Kidney capillary endothelial cell (primary cell): ENCODE measurements around the gene LGMN.

Experiments used
- DNase-seq: peaks from one replicate; pipeline ENCODE4 v3.0.0-alpha.2; 2018; ENCODE audit warnings: low spot score

LGMN gene

DNA sequence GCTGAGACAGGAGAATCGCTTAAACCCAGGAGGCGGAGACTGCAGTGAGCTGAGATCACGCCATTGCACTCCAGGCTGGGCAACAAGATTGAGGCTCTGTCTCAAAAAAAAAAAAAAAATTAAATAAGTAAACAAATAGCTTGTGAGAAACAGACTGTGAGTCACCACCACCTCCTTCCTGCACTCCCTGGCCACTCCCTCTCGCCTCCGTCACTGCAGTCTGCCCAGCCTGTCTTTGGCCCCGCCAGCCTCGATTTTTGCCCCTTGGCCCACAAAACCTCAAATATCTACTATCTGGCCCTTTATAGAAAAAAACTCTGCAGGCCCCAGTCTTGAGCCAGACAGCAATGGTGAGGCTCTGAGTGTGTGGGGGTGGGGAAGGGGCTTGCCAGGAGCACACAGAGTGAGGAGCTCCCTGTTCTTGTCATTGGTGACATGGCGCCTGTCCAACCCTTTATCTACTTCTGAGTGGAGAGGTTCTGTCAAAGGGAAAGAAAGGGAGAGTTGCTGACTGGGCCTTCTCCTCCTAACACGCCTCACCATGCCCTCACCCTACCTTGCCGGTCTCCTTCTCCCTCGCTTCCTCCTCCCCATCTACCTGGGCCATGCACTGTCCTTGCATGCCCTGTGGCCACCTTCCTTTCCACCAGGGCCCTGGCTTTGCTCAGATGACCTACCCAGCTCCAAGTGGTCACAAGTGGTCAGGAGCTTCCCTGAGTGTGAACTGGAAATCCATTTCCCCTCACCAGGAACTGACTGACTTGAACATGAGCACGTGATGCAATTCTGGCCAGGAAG lies 22.1 kb downstream of the LGMN start:
- DNase-seq = peak; percentile 87

DNA sequence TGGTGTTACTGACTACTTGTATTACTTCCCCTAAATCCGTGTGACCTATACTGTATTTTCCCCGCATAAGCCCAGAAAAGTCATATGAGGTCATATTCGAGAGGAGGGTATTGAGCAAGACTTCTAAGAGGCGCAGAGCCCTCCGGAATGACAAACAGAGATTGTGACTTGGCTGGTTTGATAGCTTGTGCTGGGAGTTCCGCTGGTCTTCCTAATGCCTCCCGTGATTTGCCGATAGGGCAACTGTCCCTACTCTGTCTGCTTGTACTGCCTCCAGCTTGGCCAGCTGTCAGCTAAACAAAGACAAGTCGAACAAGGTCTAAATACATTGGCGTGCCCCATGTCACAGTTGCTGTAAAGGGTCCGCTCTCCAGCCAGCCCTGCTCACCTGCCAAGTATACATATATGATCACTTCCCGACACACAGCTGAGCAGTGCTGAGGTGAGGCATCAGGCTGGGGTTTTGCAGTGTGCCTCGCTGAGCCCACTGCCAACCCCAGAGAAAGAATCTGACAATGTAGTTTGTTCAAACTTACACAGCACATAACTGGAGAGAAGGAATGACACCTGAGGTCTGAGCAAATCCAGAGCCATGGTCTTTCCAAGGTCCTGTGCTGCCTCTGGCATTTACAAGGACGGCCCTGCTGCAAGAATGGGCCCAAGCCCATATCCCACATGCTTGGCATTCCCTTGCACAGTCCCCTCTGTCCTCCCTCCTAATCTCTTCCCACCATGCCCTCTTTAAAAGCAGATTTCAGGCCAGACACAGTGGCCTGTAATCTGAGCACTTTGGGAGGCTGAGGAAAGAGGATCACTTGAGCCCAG lies 23.7 kb downstream of the LGMN start:
- DNase-seq = no peak

DNA sequence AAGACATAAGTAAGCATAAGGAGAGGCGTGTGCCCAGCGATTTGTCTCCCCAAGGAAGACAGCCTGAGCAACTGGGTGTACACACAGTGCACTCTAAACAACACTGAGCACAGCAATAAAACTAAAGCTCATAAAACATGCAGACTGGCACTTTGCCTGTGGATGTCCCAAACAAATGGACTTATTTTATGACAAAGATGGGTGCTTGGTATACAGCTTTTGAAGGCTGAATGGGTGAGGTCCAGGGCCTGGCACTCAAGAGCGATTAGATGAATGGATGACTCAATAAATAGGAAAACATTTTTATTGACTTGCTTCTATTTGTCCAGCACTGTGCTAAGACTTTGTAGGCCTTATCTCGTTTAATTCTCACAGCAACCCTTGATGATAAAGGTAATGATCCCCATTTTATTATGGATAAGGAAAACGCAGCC lies 28.5 kb downstream of the LGMN start:
- DNase-seq = no peak

DNA sequence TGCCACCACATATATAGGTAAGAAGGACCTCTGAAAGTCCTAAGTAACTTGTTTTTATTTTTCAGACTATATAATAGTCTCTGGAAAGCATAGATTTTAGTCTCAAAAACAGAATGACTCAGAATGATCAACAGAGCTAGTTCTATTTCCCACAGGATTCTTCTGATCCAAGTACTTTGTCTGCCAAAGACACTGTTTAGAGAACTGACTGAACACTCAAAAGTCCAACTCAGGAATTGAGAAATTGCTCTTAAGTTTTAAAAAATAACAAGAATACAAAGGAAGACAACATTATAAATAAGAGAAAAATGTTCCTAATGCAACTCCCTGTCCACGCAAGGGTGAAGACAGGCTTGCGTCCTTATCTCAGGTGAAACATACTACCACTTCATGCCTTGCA lies 29.0 kb downstream of the LGMN start:
- DNase-seq = no peak

DNA sequence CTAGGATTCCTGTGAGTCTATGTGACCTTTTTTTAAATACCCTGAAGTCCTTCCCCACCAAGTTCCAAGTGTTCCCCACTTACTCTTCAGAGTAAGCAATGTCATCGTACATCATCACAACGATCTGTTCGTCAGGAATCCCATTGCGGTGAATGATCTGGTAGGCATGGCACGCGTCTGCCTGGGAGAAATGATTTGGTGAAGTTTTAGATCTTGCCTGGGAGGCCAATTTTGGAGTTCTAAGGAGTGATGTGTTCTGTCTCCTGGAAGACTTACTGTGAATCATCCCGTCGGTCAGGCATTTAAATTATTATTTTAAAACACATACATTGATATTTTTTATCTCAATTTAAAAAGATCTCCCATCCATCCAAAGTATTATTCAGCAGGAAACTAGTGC lies 29.8 kb downstream of the LGMN start:
- DNase-seq = no peak

DNA sequence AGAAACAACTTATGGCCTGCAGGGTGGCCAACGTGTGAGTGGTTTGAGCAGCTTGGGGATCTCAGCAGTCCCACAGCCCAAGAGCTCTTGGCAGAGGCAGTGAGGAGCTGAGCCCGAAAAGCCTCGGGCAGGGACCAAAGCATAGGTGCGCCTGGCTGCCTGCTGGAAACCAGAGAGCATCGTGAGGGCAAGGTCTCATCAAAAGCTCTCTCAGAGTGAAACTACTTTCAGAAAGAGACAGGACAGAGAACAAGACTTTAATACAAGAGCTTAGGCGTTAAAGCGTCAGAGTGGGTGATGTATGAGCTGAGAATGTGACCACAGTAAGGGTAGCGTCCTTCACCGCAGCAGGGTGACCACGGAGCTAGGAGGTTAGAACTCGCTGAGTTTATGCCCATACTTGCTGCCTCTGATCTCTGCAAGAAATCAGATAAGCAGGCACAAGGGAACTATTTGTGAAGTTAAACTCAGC lies 30.8 kb downstream of the LGMN start:
- no peak for DNase-seq

DNA sequence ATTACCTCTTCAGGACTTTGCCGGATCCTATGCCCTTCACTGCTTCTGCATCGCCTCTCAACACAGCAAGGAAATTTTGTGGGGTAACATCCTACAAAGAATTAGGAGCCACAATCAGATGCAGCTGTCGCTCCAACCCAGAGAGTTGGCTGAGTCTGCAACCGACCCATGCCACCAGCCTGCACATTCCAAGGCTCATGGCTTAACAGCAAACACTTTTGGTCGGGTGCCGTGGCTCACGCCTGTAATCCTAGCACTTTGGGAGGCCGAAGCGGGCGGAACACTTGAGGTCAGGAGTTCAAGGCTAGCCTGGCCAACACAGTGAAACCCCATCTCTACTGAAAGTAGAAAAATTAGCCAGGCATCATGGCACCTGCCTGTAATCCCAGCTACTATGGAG lies 32.3 kb downstream of the LGMN start:
- DNase-seq = no peak

DNA sequence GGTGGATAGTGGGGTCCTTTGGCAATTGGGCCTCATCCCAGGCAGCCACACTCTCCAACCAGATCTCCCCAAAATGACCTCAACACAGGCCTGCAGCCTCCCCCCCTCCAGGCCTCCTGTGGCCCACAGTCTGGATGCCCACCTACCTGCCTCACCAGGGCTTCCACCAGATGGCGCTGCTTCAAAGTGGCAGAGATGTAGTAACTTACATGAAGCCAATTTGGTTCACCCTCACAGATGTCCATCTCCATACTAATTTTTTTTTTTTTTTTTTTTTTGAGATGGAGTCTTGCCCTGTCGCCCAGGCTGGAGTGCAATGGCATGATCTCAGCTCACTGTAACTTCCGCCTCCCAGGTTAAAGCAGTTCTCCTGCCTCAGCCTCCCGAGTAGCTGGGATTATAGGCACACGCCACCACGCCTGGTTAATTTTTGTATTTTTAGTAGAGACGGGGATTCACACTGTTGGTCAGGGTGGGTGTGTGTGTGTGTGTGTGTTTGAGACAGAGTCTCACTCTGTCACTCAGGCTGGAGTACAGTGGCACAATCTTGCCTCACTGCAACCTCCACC lies 33.6 kb downstream of the LGMN start:
- peak; percentile 57 for DNase-seq

DNA sequence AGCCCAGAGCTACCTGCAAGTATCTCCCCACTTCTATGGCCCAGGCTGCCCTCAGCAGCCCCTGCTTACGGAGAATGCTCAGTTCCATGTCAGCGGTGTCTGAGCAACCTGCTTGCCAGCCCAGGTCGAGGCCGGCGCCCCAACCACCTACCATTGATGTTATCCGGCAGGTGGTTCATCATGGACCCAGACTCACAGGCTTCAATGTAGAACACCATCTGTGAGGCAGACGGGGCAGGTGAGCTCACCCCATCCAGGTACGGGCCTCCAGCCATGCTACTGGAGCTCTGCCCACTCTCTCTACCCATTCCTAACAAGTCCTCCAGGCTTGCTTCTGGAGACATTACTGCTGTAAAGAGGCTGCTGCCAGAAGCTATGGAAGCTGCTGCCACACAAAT lies 35.8 kb downstream of the LGMN start:
- DNase-seq = no peak

DNA sequence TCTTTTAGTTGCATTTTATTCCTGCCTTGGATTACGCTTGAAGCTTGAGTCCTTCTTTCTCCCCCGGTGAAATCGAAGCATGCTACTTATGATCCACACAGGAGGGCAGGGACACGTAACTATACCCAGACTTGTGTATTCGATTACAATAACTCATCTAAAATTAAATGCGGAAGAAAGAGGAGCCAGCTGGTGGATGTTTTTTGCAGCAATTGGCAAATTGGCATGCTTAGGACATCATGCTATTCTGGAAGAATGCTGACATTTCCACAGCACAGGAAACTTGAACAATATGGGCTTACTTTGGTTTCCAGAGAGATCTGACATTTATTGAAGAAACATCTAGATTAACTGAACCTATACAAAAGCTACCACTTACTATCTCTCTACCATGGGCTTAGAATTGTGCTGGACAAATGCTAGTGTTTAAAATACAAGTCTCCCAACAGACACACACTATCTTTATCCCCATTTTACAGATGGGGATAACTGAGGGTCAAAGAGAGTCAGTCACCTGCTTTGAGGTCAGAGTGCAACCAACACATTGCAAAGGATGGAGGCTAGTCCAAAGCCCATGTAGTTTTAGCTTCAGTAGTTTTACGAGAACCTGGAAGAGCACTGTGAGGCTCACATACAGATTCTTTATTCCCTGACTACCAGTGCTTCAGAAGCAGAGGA lies 36.3 kb downstream of the LGMN start:
- DNase-seq = no peak

DNA sequence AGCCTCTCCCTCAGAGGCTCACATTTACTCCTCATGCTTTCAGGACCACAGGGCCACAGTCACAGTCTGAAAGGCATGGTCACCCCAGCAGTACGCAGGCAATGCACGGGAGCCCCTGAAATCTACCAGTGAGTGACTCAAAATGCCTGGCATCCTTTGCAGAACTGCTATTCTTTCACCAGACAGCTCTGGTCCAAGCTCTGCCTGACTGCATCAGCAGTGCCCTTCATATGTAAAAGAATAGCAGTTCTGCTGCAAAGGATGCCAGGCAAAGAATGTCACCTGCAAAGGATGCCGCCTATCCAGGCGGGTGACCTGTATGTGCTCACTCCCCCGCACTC lies 38.5 kb downstream of the LGMN start:
- DNase-seq = no peak

DNA sequence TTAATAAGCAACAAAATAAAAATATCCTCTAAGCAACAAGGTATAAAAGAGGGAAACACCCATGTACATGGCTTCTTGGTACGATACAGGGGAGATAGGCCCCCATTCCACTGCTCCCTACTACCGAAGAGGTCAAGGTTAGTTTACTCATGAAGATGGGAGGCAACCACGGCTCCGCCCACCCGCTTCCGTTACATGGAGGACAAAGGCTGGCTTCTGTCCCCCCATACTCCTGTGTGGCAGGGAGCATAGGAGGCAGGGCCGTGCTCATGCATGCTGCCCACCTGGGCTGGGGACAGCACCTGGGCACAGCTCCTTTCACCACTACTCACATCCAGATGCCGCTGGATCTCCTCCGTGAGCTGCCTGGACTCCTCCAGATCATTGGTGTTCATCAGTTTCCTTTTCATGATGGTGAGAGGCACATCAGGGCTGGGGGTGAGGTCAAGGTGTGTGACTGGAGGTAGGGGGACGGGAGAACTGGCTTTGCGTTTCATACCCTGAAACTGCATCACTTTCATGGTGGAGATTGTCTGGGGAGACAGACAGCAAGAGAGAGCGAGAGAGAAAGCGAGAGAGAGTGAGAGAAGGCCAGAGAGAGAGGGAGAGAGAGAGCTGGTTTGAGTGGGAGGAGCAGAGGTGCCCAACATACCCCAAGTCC lies 39.0 kb downstream of the LGMN start:
- DNase-seq = no peak

DNA sequence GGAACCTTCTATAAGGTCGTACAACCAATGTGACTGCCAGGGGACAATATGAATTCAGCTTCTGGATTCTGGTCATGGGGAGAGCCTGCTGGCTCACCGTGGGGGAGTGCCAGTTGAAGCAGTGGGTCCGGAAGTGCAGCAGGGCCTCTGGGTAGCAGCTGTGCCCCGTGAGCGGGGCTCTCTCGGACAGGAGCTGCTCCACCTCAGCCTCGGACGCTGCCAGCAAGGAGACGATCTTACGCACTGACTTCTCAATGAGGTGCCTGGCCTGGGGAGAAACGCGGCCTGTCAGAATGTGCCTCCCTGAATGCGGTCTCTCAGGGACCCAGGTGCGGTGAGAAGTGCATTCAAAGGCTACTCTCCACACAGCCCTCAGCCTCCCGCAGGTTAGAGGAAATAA lies 42.0 kb downstream of the LGMN start:
- no peak for DNase-seq

DNA sequence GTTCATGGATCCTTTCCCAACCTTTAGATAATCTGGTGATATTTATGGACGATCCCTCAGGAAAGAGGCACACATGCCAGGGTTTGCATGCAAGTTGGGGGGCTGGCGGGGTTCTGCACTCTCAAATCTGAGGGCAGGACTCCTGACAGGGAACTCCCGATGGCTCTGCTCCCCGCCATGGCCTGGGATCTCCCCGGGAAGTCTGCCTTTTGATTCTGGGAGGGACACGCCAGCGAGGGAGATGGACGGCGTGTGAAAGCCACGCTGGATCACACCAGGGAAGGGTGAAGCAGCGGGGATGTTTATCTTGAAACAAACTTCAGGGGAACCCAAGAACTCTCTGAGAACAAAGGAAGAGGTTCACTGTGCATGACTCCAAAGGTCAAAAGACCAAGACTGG lies 43.6 kb downstream of the LGMN start:
- DNase-seq = no peak

DNA sequence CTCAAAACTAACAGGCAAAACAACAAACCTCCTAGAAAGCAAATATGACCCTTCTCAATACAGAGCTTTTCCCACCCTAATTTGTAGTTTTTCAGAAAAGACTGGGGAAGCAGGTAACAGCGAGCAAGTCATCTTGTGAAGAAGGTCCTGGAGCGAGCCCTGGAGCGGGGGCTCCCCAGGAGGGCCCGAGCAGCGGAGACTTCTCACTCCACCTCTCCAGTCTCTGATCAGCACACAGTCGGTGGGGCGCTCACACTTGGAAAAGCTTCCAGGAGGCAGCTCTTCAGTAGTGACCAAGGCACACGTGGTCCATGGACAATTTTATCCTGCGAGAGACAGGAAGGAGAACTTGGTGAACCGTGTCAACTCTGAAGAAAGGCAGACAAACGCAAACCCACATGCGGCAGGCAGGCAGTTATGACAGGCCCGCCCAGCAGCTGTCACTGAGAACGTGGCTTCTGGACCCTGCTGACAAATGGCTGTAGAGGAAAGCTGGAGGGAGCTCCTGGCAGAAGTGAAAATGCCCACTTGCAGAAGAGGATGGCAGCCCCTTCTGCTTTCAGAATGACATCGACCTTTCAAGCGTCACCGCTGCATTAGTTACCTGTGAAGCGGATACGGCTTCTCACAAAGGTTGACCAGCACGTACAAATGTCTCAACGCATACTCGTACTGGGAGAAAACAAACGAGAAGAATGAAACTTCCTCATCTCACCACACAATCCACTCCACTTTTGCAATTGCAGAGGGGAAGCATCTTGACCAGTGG lies 44.2 kb downstream of the LGMN start:
- DNase-seq = no peak

DNA sequence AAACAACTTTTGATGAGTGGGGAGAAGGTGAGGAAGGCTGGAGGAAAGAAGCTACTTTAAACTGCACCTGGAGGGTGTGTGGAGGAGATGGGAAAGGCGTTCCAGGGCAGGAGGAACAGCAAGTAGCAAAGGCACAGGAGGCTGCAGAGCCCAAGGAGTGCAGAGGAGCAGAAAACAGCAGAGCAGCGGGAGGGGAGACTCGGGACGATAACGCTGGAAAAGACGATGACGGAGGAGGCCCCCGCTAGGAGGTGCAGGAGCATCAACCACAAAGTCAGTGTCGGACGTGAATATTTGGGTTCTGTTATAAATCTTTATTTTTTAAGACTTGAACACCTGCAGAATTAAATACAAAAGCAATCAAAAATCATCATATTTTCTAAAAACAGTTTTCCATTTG lies 44.9 kb downstream of the LGMN start:
- no peak for DNase-seq

DNA sequence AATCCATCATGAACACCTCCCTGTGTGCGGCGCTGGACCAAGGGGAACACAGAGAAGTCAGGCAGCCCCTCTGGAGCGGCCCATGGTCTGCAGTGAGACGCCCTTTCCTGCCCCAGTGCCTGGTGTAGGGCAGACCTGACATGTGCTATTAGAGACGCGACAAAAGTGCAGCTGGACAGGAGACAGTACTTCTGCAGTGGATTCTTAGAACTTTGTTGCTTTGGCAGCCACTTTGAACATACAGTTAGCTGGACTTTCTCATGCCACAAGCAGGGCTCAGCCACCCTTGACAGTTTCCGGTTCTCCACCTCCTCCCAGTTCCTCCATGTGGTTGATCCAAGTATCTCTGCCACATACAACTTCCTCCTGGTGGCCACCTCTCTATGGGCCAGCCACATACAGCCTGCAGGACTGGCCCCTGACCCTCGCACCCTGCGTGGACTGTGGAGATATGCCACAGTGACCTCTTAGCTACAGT lies 45.9 kb downstream of the LGMN start:
- no peak for DNase-seq

DNA sequence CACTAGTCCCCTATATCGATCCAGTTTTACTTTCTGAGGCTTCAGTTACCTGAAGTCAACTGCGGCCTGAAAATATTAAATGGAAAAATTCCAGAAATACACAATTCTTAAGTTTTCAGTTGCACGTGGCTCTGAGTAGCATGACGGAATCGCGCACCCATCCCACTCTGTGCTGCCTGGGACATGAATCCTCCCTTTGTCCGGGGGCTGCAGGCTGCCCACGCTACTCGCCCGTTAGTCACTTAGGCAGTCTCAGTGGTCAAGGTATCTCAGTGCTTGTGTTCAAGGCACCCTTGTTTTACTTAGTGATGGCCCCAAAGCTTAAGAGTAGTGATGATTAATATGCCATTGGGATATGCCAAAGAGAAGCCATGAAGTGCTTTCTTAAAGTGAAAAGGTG lies 46.6 kb downstream of the LGMN start:
- DNase-seq = no peak

DNA sequence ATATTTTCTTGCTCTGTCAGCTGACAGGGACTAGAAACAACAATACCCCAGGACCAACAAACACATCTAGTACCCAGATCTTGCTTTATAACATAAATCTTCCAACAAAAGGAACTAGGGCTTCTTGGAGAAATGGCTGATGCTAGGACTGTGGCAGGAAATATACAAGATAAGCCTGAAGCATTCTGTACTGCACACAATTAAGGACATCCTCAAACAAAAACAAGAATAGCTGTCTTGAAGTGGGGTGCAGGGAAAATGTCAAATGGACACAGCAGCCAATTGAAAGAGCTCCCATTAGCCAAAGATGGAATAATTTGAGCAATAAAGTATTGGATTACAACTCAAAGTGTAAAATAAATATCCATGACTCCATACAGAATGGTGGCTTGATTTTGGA lies 50.0 kb downstream of the LGMN start:
- DNase-seq = no peak

DNA sequence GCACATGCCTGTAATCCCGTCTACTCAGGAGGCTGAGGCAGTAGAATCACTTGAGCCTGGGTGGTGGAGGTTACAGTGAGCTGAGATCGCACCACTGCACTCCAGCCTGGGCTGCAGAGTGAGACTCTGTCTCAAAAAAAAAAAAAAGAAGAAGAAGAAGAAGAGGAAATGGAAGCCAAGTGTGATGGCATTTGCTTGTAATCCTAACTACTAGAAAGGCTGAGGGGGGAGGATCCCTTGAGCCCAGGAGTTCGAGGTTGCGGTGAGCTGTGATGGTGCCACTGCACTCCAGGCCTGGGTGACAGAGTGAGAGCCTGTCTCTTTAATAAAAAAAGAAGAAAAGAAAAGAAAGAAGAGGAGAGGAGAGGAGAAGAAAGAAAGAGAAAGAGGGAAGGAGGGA lies 52.1 kb downstream of the LGMN start:
- no peak for DNase-seq

DNA sequence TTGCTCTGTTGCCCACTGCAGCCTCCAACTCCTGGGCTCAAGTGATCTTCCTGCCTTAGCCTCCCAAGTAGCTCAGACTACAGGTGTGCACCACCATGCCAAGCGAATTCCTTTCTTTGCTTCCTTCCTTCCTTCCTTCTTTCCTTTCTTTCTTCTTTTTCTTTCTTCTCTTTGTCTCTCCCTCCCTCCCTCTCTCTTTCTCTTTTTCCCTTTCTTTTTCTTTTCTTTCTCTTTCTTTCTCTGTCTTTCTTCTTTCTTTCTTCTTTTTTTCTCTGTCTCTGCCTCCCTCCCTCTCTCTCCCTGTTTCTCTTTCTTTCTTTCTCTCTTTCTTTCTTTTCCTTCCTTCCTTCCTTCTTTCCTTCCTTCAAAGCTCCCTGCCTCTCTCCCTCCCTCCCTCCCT lies 52.9 kb downstream of the LGMN start:
- DNase-seq = no peak
